Measurements from ENCODE around the gene SDK1. TPM values are rescaled to one million over a fixed set of nuclear protein-coding genes. Genes with fewer than 3 reads are reported as not detected.

The SDK1 gene
- total RNA-seq, 2 donors from 2014 or later = 19.8 to 32.4 TPM

GRCh38 chr7:3908153-3908552 lies 607.1 kb downstream of the SDK1 start:
- ATAC-seq (no peak), DNase-seq (no peak)
- H3K36me3 ChIP-seq (replicated peaks in 1 of 2; ENCODE audit: insufficient read depth in 1 of 2, low read depth in 2 of 2) = no peaks in the 10 kb centered on the region
- intact Hi-C loops (cut with DNase I) = no loop called here
- no peaks in the 10 kb centered on the region for H3K9me3 ChIP-seq
- no peaks in the 10 kb centered on the region for H3K27me3 ChIP-seq
- TF ChIP-seq, protein P1, sequence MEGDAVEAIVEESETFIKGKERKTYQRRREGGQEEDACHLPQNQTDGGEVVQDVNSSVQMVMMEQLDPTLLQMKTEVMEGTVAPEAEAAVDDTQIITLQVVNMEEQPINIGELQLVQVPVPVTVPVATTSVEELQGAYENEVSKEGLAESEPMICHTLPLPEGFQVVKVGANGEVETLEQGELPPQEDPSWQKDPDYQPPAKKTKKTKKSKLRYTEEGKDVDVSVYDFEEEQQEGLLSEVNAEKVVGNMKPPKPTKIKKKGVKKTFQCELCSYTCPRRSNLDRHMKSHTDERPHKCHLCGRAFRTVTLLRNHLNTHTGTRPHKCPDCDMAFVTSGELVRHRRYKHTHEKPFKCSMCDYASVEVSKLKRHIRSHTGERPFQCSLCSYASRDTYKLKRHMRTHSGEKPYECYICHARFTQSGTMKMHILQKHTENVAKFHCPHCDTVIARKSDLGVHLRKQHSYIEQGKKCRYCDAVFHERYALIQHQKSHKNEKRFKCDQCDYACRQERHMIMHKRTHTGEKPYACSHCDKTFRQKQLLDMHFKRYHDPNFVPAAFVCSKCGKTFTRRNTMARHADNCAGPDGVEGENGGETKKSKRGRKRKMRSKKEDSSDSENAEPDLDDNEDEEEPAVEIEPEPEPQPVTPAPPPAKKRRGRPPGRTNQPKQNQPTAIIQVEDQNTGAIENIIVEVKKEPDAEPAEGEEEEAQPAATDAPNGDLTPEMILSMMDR (IDR thresholded peaks at IDR 0.05) = no peak
- TF ChIP-seq POLR2A (IDR thresholded peaks at IDR 0.05) = no peak
- H3K27ac ChIP-seq = no peak overlapping the region
- WGBS, 2 donors = 92 to 95% methylated on average over 19 of the region's 19 CpGs
- no peak overlapping the region for H3K4me3 ChIP-seq
- H3K4me1 ChIP-seq = no peaks in the 10 kb centered on the region

DNA sequence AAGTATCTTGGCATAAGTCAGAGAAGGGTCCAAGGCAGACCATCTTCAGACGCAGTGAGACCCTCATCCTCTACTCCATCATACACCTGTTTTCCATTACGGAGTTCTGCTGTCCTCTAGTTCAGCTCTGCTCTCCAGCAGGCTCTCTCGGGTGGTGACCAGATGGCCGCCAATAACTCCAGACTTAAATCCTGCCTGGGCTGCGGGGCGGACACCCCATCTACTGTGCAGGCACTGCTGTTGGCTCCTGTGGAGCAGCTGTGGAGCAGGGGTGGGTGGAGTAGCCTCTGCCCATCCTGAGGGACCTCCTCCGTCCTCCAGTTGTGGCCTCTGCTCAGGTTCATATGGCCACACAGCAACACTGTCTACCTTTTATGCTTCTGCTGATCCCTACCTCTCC lies 608.1 kb downstream of the SDK1 start:
- H3K27me3 ChIP-seq = no peaks in the 10 kb centered on the region
- no peaks in the 10 kb centered on the region for H3K9me3 ChIP-seq
- H3K27ac ChIP-seq = no peak overlapping the region
- DNase-seq = no peak
- H3K4me1 ChIP-seq = no peaks in the 10 kb centered on the region
- no peak for ATAC-seq
- TF ChIP-seq, protein P1 (IDR thresholded peaks at IDR 0.05) = no peak
- TF ChIP-seq POLR2A (IDR thresholded peaks at IDR 0.05) = no peak
- WGBS, 2 donors = 92 to 95% methylated on average over 4 to 7 of the region's 7 CpGs
- no peak overlapping the region for H3K4me3 ChIP-seq
- no peaks in the 10 kb centered on the region for H3K36me3 ChIP-seq (replicated peaks in 1 of 2; ENCODE audit: insufficient read depth in 1 of 2, low read depth in 2 of 2)
- intact Hi-C loops (cut with DNase I) = no loop called here

- Histone ChIP-seq H3K4me1 (no peaks in the 10 kb centered on the region), H3K27ac (no peak overlapping the region), H3K4me3 (no peak overlapping the region), H3K36me3 (replicated peaks in 1 of 2; ENCODE audit: insufficient read depth in 1 of 2, low read depth in 2 of 2) (no peaks in the 10 kb centered on the region), H3K9me3 (no peaks in the 10 kb centered on the region), H3K27me3 (no peaks in the 10 kb centered on the region)
- TF ChIP-seq, protein P1 (IDR thresholded peaks at IDR 0.05) = no peak
- TF ChIP-seq POLR2A (IDR thresholded peaks at IDR 0.05) = no peak
- ATAC-seq (no peak), DNase-seq (no peak)
- WGBS, 2 donors = 89 to 97% methylated on average over 6 of the region's 6 CpGs
- intact Hi-C loops (cut with DNase I) = no loop called here
These were observed 609.0 kb downstream of the SDK1 start for GRCh38 chr7:3910054-3910453.

GRCh38 chr7:3911685-3912084 lies 610.6 kb downstream of the SDK1 start:
- no peaks in the 10 kb centered on the region for H3K9me3 ChIP-seq
- ATAC-seq (no peak), DNase-seq (no peak)
- TF ChIP-seq, protein P1 (IDR thresholded peaks at IDR 0.05) = no peak
- no peak for TF ChIP-seq POLR2A (IDR thresholded peaks at IDR 0.05)
- intact Hi-C loops (cut with DNase I) = no loop called here
- no peaks in the 10 kb centered on the region for H3K27me3 ChIP-seq
- no peak overlapping the region for H3K4me3 ChIP-seq
- H3K36me3 ChIP-seq (replicated peaks in 1 of 2; ENCODE audit: insufficient read depth in 1 of 2, low read depth in 2 of 2) = no peaks in the 10 kb centered on the region
- H3K27ac ChIP-seq = no peak overlapping the region
- peaks cover 4% of the 10 kb centered on the region for H3K4me1 ChIP-seq
- 74 to 84% methylated on average over 4 of the region's 4 CpGs for WGBS, 2 donors

DNA sequence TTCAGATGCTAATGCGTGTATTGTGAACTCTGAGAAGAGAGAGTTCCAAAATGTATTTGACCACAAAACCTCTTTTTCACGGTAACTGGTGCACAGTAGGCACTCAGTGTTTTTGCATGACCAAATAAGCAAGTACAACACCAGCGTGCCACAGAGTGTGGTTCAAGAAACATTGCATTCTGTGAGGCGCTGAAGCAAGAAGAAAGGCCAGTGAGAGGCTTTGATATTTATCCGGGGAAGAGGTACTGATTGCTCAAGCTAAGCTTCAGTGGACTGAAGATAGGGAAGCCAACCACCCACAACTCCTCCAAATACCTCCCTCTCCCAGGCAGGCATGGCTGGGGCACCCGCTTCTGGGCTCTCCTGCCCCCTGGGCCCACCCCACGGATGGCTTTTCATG lies 611.2 kb downstream of the SDK1 start:
- Histone ChIP-seq H3K4me1 (peaks cover 4% of the 10 kb centered on the region), H3K9me3 (no peaks in the 10 kb centered on the region), H3K27ac (no peak overlapping the region), H3K4me3 (no peak overlapping the region), H3K36me3 (replicated peaks in 1 of 2; ENCODE audit: insufficient read depth in 1 of 2, low read depth in 2 of 2) (no peaks in the 10 kb centered on the region), H3K27me3 (no peaks in the 10 kb centered on the region)
- 88 to 94% methylated on average over 7 of the region's 7 CpGs for WGBS, 2 donors
- no peak for ATAC-seq
- no peak for TF ChIP-seq POLR2A (IDR thresholded peaks at IDR 0.05)
- TF ChIP-seq, protein P1 (IDR thresholded peaks at IDR 0.05) = no peak
- DNase-seq = no peak
- intact Hi-C loops (cut with DNase I) = no loop called here

All from body of pancreas (tissue), 4 donors.